GM12878 (cell line): Measurements from ENCODE around the gene ADGRV1. TPM values are rescaled to one million over a fixed set of nuclear protein-coding genes. Genes with fewer than 3 reads are reported as not detected.

Experiments used
- ATAC-seq: fragments of 200-7000 bp; cut with Tn5 transposase; 3 replicates; pipeline ENCODE4 v1.9.1; 2020; ENCODE audit warnings: mild to moderate bottlenecking, moderate library complexity
- BruUV-seq: library from RNA; stranded (reverse); fragments of 400-500 nt; replicated peaks from 2 replicates; lab custom pipeline; 2021; lab: Mats Ljungman, UMichigan
- CTCF ChIA-PET: fragments of 300-600 bp; sonication (Branson Sonifier 250); formaldehyde crosslinking; extraction: SDS; loops from one replicate; lab custom pipeline; 2021; ENCODE audit warnings: inconsistent platforms; lab: Yijun Ruan, JAX
- POLR2A ChIA-PET: fragments of 350-600 bp; formaldehyde crosslinking; extraction: SDS; loops from one replicate; lab custom pipeline; 2021; ENCODE audit warnings: inconsistent platforms; lab: Charles Lee
- RAD21 ChIA-PET: fragments of 300-600 bp; sonication (Branson Sonifier 250); formaldehyde crosslinking; loops from one replicate; lab custom pipeline; 2023; ENCODE audit warnings: antibody characterized with exemption; ENCODE audit not compliant: unreplicated experiment; lab: Charles Lee
- SMC1A ChIA-PET: fragments of 300-600 bp; sonication (Branson Sonifier 250); formaldehyde crosslinking; loops from one replicate; lab custom pipeline; 2023; ENCODE audit not compliant: unreplicated experiment, uncharacterized antibody; lab: Charles Lee
- DNase-seq: peaks from one replicate; pipeline ENCODE4 v3.0.0-alpha.2; 2011; ENCODE audit warnings: low read depth, low spot score
- FAIRE-seq: peaks from 3 replicates; lab custom pipeline; 2011; peaks lifted over from hg19 to GRCh38; lab: Jason Lieb, UNC
- H2AFZ ChIP-seq: 2 replicates; pipeline ENCODE4 v1.6.0; 2011; ENCODE audit warnings: low read depth, low read length, control low read depth; ENCODE audit not compliant: control insufficient read depth
- H3K27ac ChIP-seq: 2 replicates; pipeline ENCODE4 v1.5.1; 2011; ENCODE audit warnings: control low read depth; ENCODE audit not compliant: control insufficient read depth, insufficient read depth
- H3K27me3 ChIP-seq, 2 experiments: replicated peaks in 1 of 2; 2 replicates each; pipeline versions ENCODE4 v1.6.0 to v1.6.1; 2011; ENCODE audit warnings: low read length in 1 of 2; ENCODE audit not compliant: control insufficient read depth in 2 of 2, insufficient read depth in 2 of 2
- H3K36me3 ChIP-seq, 2 experiments: 2 replicates each; pipeline ENCODE4 v1.5.1; 2011; ENCODE audit warnings: low read length in 1 of 2; ENCODE audit not compliant: control insufficient read depth in 2 of 2, insufficient read depth in 2 of 2
- H3K4me1 ChIP-seq: 2 replicates; pipeline ENCODE4 v1.6.1; 2011; ENCODE audit warnings: mild to moderate bottlenecking, low read length, moderate library complexity, mixed read lengths; ENCODE audit not compliant: control insufficient read depth, insufficient read depth
- H3K4me2 ChIP-seq: 2 replicates; pipeline ENCODE4 v1.6.0; 2011; ENCODE audit warnings: control low read depth; ENCODE audit not compliant: control insufficient read depth, insufficient read depth
- H3K4me3 ChIP-seq: fragments of 200-600 bp; sonication (generic); 2 replicates; pipeline ENCODE4 v1.5.1; 2016
- H3K79me2 ChIP-seq: 2 replicates; pipeline ENCODE4 v1.6.0; 2011; ENCODE audit warnings: low read length; ENCODE audit not compliant: control insufficient read depth, insufficient read depth
- H3K9ac ChIP-seq: 2 replicates; pipeline ENCODE4 v1.8.0; 2011; ENCODE audit warnings: low read length, control low read depth, mixed read lengths; ENCODE audit not compliant: control insufficient read depth, insufficient read depth
- H3K9me3 ChIP-seq: replicated peaks from 3 replicates; pipeline ENCODE4 v1.5.1; 2011; ENCODE audit warnings: mild to moderate bottlenecking, low read length; ENCODE audit not compliant: control insufficient read depth, insufficient read depth
- H4K20me1 ChIP-seq: 2 replicates; pipeline ENCODE4 v1.6.0; 2011; ENCODE audit not compliant: control insufficient read depth, insufficient read depth
- ATF3 ChIP-seq: IDR thresholded peaks from 2 replicates; pipeline ENCODE4 v1.6.1; 2011; ENCODE audit warnings: low read depth, mild to moderate bottlenecking, low read length, moderate library complexity, borderline replicate concordance; ENCODE audit errors: extremely low read depth
- FOXK2 ChIP-seq: fragments of 450-650 bp; IDR thresholded peaks from 2 replicates; pipeline ENCODE4 v1.6.1; 2017; ENCODE audit warnings: mild to moderate bottlenecking, moderate library complexity
- IRF4 ChIP-seq: IDR thresholded peaks from 2 replicates; pipeline ENCODE4 v1.6.1; 2011; ENCODE audit warnings: low read depth, low read length
- JUNB ChIP-seq: IDR thresholded peaks from 2 replicates; pipeline ENCODE4 v1.6.1; 2016; ENCODE audit warnings: antibody characterized with exemption, mild to moderate bottlenecking
- KDM1A ChIP-seq: fragments of 200-600 bp; sonication (generic); IDR thresholded peaks from 2 replicates; pipeline ENCODE4 v1.6.1; 2016; ENCODE audit warnings: borderline replicate concordance
- NFYB ChIP-seq: IDR thresholded peaks from 2 replicates; pipeline ENCODE4 v1.6.1; 2011; ENCODE audit warnings: low read depth, mild to moderate bottlenecking, low read length, improper control_type of control experiment, moderate library complexity; ENCODE audit not compliant: insufficient read depth
- PAX8 ChIP-seq: fragments of 450-650 bp; IDR thresholded peaks from 2 replicates; pipeline ENCODE4 v1.6.1; 2017; ENCODE audit warnings: mild to moderate bottlenecking, moderate library complexity
- POU2F2 ChIP-seq: IDR thresholded peaks from 3 replicates; pipeline ENCODE4 v1.6.1; 2011; ENCODE audit warnings: low read depth, mild to moderate bottlenecking, low read length, borderline replicate concordance
- YY1 ChIP-seq: IDR thresholded peaks from 2 replicates; pipeline ENCODE4 v1.6.1; 2011; ENCODE audit warnings: low read depth, mild to moderate bottlenecking, low read length
- ZBED1 ChIP-seq: IDR thresholded peaks from 2 replicates; pipeline ENCODE4 v1.6.1; 2016; ENCODE audit warnings: borderline replicate concordance
- WGBS: methylation state at CpG from one replicate; pipeline ENCODE4 v1.1.6; 2016; ENCODE audit warnings: low lambda C conversion rate; ENCODE audit not compliant: insufficient replicate concordance, insufficient coverage; ENCODE audit errors: missing lambda C conversion rate; 5-methylcytosine and 5-hydroxymethylcytosine counted together
- in situ Hi-C: fragments of 300-500 bp; cut with MboI; formaldehyde crosslinking; loops from 9 replicates; pipeline ENCODE4 v1.14.3; 2018; ENCODE audit warnings: mixed read lengths
- intact Hi-C: fragments of 100-400 bp; cut with micrococcal nuclease; formaldehyde crosslinking; loops from one replicate; pipeline ENCODE4 v1.14.2; 2022; ENCODE audit not compliant: unreplicated experiment
- polyA plus RNA-seq, 11 experiments: library from polyadenylated mRNA; depleted of rRNA in 4 of 11; unstranded in 6 of 11; stranded (reverse) in 5 of 11; fragments of >200 nt; fragmentation: Nextera tagmentation in 4 of 11; fragmentation: Illumina TruSeq in 1 of 11; extraction: Ambion mirVana in 4 of 11; extraction: Trizol in 1 of 11; gene quantifications; 1 replicate in 1 of 11; 2 replicates in 10 of 11; pipeline versions ENCODE4 v1.2.1 to v1.2.3, GENCODE V29; 2011 to 2016; ENCODE audit warnings: inconsistent platforms in 2 of 11, missing spikeins in 2 of 11, low read depth in 1 of 11
- total RNA-seq, 4 experiments: library from RNA; depleted of rRNA in 3 of 4; stranded (reverse); fragments of >200 nt in 3 of 4; fragmentation: Illumina TruSeq in 1 of 4; extraction: Trizol in 1 of 4; gene quantifications; 2 replicates each; pipeline versions ENCODE4 v1.2.1 to v1.2.3, GENCODE V29; 2013 to 2021
- TF ChIP-seq, protein P1 (sequence below): fragments of 450-650 bp; IDR thresholded peaks from 2 replicates; pipeline ENCODE4 v1.6.1; 2017; ENCODE audit warnings: mild to moderate bottlenecking
- TF ChIP-seq, protein P2 (sequence below): fragments of 450-650 bp; IDR thresholded peaks from 2 replicates; pipeline ENCODE4 v1.6.1; 2016; ENCODE audit warnings: mild to moderate bottlenecking

The ADGRV1 gene
- total and polyA plus RNA-seq, 10 of the 15 experiments (the other 5 are each of a cell fraction or from before 2014, with no cell fraction given), result 0.04 to 8.1 (median 0.16) TPM; not detected in 1

DNA sequence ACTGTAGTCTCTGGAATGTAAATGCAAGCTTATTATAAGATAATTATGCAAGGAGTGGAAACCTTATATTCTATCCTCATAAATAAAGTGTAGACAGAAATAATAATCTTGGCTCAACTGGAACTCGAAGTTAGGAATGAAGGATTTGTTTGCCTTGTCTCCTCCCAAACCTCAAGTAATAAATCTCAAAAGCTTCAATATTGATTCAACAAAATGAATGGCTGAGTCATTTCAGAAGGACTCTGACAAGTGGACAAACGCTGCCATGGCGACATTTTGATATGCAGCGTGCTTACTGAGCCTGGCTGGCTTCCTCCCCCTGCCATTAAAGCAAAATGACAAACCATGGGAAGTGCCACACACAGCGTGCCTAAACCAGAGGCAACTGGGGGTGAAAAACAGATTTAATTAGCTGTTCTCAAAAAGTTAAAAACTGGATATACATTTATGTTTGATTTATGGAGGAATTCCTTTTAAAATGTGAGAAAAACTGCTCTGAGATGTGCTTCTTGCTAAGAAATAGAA is 10.5 kb upstream of the ADGRV1 start:
- ATAC-seq, result peak; percentile 67; the same call in 2 of the 3 replicates
- Histone ChIP-seq H3K9me3 (no peaks in the 10 kb centered on the region), H3K4me3 (no peak overlapping the region), H3K4me2 (no peak overlapping the region), H3K36me3 (no peaks in the 10 kb centered on the region), H3K79me2 (no peaks in the 10 kb centered on the region)
- RAD21 ChIA-PET, result no interaction called here
- no TSS peak for BruUV-seq
- intact Hi-C loops, result no loop called here
- SMC1A ChIA-PET, result no interaction called here
- POLR2A ChIA-PET, result no interaction called here
- CTCF ChIA-PET, result interaction anchor here (1.0 to 1.4 kb wide), 4 partner anchors 56 to 235 kb away, joined by 3 to 6 read pairs (median 4); no protein-coding TSS in a partner anchor
- no peak for TF ChIP-seq FOXK2
- TF ChIP-seq IRF4, result peak; percentile 85
- no peak for TF ChIP-seq ATF3
- no peak for TF ChIP-seq PAX8
- no peak for TF ChIP-seq ZBED1
- TF ChIP-seq KDM1A, result no peak
- no peak for TF ChIP-seq NFYB
- TF ChIP-seq YY1, result 0 out of 2 replicates have a peak, but pooled peaks have one; percentile 23
- TF ChIP-seq JUNB, result peak; percentile 70
- TF ChIP-seq, protein P1, sequence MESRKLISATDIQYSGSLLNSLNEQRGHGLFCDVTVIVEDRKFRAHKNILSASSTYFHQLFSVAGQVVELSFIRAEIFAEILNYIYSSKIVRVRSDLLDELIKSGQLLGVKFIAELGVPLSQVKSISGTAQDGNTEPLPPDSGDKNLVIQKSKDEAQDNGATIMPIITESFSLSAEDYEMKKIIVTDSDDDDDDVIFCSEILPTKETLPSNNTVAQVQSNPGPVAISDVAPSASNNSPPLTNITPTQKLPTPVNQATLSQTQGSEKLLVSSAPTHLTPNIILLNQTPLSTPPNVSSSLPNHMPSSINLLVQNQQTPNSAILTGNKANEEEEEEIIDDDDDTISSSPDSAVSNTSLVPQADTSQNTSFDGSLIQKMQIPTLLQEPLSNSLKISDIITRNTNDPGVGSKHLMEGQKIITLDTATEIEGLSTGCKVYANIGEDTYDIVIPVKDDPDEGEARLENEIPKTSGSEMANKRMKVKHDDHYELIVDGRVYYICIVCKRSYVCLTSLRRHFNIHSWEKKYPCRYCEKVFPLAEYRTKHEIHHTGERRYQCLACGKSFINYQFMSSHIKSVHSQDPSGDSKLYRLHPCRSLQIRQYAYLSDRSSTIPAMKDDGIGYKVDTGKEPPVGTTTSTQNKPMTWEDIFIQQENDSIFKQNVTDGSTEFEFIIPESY, result no peak
- peak; percentile 46; the same call in 1 of the 3 replicates for TF ChIP-seq POU2F2
- TF ChIP-seq, protein P2, sequence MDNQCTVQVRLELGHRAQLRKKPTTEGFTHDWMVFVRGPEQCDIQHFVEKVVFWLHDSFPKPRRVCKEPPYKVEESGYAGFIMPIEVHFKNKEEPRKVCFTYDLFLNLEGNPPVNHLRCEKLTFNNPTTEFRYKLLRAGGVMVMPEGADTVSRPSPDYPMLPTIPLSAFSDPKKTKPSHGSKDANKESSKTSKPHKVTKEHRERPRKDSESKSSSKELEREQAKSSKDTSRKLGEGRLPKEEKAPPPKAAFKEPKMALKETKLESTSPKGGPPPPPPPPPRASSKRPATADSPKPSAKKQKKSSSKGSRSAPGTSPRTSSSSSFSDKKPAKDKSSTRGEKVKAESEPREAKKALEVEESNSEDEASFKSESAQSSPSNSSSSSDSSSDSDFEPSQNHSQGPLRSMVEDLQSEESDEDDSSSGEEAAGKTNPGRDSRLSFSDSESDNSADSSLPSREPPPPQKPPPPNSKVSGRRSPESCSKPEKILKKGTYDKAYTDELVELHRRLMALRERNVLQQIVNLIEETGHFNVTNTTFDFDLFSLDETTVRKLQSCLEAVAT, result no peak
- TF ChIP-seq, all 136 proteins: peak for 4
- WGBS, result 9% methylated on average over 5 of the region's 5 CpGs
- Histone ChIP-seq H4K20me1 (no peaks in the 10 kb centered on the region), H3K27ac (no peak overlapping the region), H3K4me1 (no peaks in the 10 kb centered on the region), H3K27me3 (no peaks in the 10 kb centered on the region; a peak in 2 of 4 replicates), H2AFZ (no peak overlapping the region), H3K9ac (no peak overlapping the region)
- in situ Hi-C loops, result no loop called here
- no peak for DNase-seq
- FAIRE-seq, result no peak
